Nephron progenitor cell (in vitro differentiated cells): Measurements from ENCODE around the gene NCAM1.

ENCODE experiments used
- DNase-seq: peaks from one replicate; pipeline ENCODE4 v3.0.0; 2021
- H3K27ac Mint-ChIP-seq: 2 replicates; pipeline ENCODE4 v1.8.0; 2021; ENCODE audit warnings: mild to moderate bottlenecking, moderate library complexity, mixed read lengths
- H3K27me3 Mint-ChIP-seq: 2 replicates; pipeline ENCODE4 v1.8.0; 2021; ENCODE audit warnings: mild to moderate bottlenecking, low read depth, mixed read lengths; ENCODE audit not compliant: poor library complexity
- H3K36me3 Mint-ChIP-seq: 2 replicates; pipeline ENCODE4 v1.8.0; 2021; ENCODE audit warnings: low read depth, mixed read lengths
- H3K4me1 Mint-ChIP-seq: 2 replicates; pipeline ENCODE4 v1.8.0; 2021; ENCODE audit warnings: mixed read lengths
- H3K4me3 Mint-ChIP-seq: 2 replicates; pipeline ENCODE4 v1.8.0; 2021; ENCODE audit warnings: mild to moderate bottlenecking, moderate library complexity, mixed read lengths
- H3K9me3 Mint-ChIP-seq: 2 replicates; pipeline ENCODE4 v1.8.0; 2021; ENCODE audit warnings: mild to moderate bottlenecking, moderate library complexity, mixed read lengths
- CTCF ChIP-seq: fragments of 200-600 bp; sonication (generic); IDR thresholded peaks from 2 replicates; pipeline ENCODE4 v1.5.0; 2021; ENCODE audit warnings: antibody characterized with exemption

Gene NCAM1

DNA sequence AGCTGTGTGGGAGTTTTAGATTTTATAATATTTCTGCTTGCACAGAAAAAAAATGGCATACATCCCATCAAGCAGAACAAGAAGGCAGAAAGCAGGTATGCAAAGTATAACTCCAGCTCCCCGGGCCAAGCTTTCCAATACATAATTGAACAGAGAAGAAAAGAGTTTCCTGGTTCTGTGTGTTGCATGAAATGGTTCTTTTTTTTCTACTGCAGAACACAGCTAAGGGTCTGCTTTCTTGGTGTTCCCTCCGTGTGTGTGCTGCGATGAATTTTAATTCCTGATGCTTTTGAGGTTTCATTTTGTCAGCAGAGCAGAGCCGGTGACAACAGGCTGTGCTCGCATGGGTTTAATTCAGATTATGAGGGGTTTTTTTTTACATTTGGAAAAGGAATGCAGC is 282.5 kb downstream of the NCAM1 start:
- peaks cover 6% of the 10 kb centered on the region for H3K27me3 Mint-ChIP-seq
- no peak overlapping the region for H3K4me3 Mint-ChIP-seq
- H3K27ac Mint-ChIP-seq, result no peak overlapping the region
- peaks cover 52% of the 10 kb centered on the region for H3K4me1 Mint-ChIP-seq
- no peaks in the 10 kb centered on the region for H3K9me3 Mint-ChIP-seq
- no peak for DNase-seq
- peaks cover 70% of the 10 kb centered on the region for H3K36me3 Mint-ChIP-seq
- TF ChIP-seq CTCF, result no peak

DNA sequence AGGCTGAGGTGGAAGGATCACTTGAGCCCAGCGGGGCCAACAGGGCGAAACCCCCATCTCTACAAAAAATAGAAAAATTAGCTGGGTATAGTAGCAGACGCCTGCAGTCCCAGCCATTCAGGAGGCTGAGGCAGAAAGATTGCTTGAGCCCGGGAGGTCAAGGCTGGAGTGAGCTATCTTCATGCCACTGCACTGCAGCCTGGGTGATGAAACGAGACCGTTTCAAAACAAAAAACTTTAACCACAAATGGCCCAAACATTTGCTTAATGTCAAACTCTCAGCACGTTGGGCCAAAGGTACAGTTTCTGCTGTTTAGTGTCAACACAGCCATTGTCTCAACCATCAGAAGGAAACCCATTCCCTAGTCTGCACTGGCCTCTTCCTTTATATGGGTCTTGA is 284.0 kb downstream of the NCAM1 start:
- Mint-ChIP-seq H3K4me3 (no peak overlapping the region), H3K27me3 (peaks cover 6% of the 10 kb centered on the region), H3K9me3 (no peaks in the 10 kb centered on the region), H3K27ac (no peak overlapping the region), H3K4me1 (peaks cover 57% of the 10 kb centered on the region), H3K36me3 (peaks cover 56% of the 10 kb centered on the region)
- TF ChIP-seq CTCF, result no peak
- no peak for DNase-seq

GRCh38 chr11:113247221-113247620 is 286.0 kb downstream of the NCAM1 start:
- Mint-ChIP-seq H3K27me3 (peaks cover 6% of the 10 kb centered on the region), H3K27ac (peak overlapping the region; percentile 48), H3K36me3 (peaks cover 43% of the 10 kb centered on the region), H3K4me1 (peaks cover 47% of the 10 kb centered on the region), H3K9me3 (no peaks in the 10 kb centered on the region), H3K4me3 (no peak overlapping the region)
- no peak for TF ChIP-seq CTCF
- DNase-seq, result no peak

DNA sequence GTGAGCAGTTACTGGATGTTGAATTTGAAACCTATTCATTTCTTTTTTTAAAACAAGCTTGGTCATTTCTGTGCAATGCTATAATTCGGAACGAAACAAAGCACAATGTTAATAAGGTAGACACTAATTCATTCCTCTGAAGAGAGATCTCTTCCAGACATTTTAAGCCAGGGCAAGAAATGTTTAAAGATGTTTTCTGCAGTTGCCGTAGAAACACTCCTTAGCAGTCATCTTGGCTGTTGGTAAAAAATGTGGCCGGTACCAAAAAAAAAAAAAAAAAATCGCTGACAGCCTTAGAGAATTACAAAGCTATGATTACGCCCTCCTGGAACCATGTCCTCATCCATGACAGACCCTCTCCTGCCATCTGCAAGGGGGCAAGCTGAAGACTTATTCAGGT is 286.7 kb downstream of the NCAM1 start:
- H3K27me3 Mint-ChIP-seq, result peaks cover 6% of the 10 kb centered on the region
- no peak for TF ChIP-seq CTCF
- H3K4me3 Mint-ChIP-seq, result no peak overlapping the region
- H3K27ac Mint-ChIP-seq, result peak overlapping the region; percentile 34
- H3K9me3 Mint-ChIP-seq, result no peaks in the 10 kb centered on the region
- H3K36me3 Mint-ChIP-seq, result peaks cover 43% of the 10 kb centered on the region
- peaks cover 42% of the 10 kb centered on the region for H3K4me1 Mint-ChIP-seq
- DNase-seq, result no peak

DNA sequence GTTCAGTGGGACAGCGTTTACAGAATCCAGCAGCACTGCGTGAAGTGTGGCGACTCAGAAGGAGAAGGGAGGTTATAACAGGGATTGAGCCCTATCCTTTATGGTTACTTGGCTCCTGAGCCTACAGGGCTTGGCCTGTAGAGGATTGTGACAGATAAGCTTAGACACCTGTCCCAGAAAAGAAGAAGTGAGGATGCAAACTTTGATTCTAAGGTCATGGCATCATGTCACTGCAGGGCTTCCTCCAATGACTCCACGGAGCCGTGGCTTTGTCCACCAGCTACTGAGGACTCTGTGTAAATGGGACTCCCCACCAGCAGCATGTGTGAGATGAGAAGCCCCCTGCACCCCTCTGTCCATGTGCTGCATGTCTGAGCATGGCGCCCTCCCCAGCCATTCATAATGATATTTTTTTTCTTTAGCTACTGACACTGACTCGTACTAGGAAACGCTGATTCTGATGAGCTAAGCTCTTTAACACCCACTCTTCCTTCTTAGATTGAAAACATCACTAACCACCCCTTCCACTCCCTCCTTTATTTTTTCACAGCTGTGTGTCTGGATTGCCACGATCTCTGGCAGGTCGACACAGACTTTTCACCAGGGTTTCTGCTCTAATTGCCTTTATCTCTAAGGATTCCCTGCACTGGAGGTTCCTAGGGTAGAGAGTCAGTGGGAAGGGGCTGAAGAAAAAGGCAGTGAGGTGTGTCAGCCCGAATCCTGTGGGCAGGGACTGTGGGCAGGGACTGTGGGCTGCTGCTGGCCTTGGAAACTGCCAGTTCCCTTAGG is 287.7 kb downstream of the NCAM1 start:
- peaks cover 6% of the 10 kb centered on the region for H3K27me3 Mint-ChIP-seq
- peaks cover 44% of the 10 kb centered on the region for H3K4me1 Mint-ChIP-seq
- H3K36me3 Mint-ChIP-seq, result peaks cover 43% of the 10 kb centered on the region
- no peak for DNase-seq
- no peak for TF ChIP-seq CTCF
- no peak overlapping the region for H3K4me3 Mint-ChIP-seq
- H3K27ac Mint-ChIP-seq, result no peak overlapping the region
- no peaks in the 10 kb centered on the region for H3K9me3 Mint-ChIP-seq

DNA sequence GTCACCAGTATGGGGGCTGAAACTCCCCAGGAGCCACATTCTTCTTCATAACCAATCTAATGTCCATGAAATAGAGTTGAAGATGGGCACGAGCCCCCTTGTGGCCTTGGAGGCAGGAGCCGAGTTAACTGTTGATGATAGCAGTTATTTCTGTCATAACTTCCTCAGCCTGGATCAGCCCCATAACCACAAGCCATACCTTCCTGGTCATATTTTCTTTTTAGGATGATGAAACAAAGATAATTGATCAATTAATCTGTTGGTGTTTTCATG is 288.2 kb downstream of the NCAM1 start:
- DNase-seq, result no peak
- Mint-ChIP-seq H3K27ac (no peak overlapping the region), H3K4me3 (no peak overlapping the region), H3K36me3 (peaks cover 39% of the 10 kb centered on the region), H3K27me3 (peaks cover 6% of the 10 kb centered on the region), H3K4me1 (peaks cover 49% of the 10 kb centered on the region), H3K9me3 (no peaks in the 10 kb centered on the region)
- TF ChIP-seq CTCF, result no peak
